Measurements from ENCODE around the gene YKT6. TPM values are rescaled to one million over a fixed set of nuclear protein-coding genes. Genes with fewer than 3 reads are reported as not detected.
A peak's percentile ranks its signal among the peaks of the same experiment; 100 is the strongest.

The YKT6 gene
- total RNA-seq, 1 donor from 2014 or later = 178 TPM

GRCh38 chr7:44236333-44236728, 35.6 kb downstream of the YKT6 start:
- H3K27ac Mint-ChIP-seq (ENCODE audit: unreplicated experiment) = peak overlapping the region; percentile 79
- TF ChIP-seq CTCF (IDR thresholded peaks at IDR 0.05; ENCODE audit: partially characterized antibody, unreplicated experiment) = no peak
- H3K4me1 Mint-ChIP-seq (ENCODE audit: low read depth, unreplicated experiment) = peaks cover 21% of the 10 kb centered on the region
- H3K4me3 Mint-ChIP-seq (ENCODE audit: unreplicated experiment) = peak overlapping the region; percentile 21
- peaks cover 10% of the 10 kb centered on the region for H3K27me3 Mint-ChIP-seq (ENCODE audit: unreplicated experiment)
- DNase-seq = peak; percentile 47
- H3K9me3 Mint-ChIP-seq (ENCODE audit: unreplicated experiment) = peaks cover 4% of the 10 kb centered on the region
- no peaks in the 10 kb centered on the region for H3K36me3 Mint-ChIP-seq (ENCODE audit: unreplicated experiment)

- Mint-ChIP-seq H3K4me3 (ENCODE audit: unreplicated experiment) (no peak overlapping the region), H3K36me3 (ENCODE audit: unreplicated experiment) (no peaks in the 10 kb centered on the region), H3K4me1 (ENCODE audit: low read depth, unreplicated experiment) (peaks cover 21% of the 10 kb centered on the region), H3K9me3 (ENCODE audit: unreplicated experiment) (peaks cover 4% of the 10 kb centered on the region), H3K27ac (ENCODE audit: unreplicated experiment) (no peak overlapping the region), H3K27me3 (ENCODE audit: unreplicated experiment) (peaks cover 10% of the 10 kb centered on the region)
- DNase-seq = no peak
- TF ChIP-seq CTCF (IDR thresholded peaks at IDR 0.05; ENCODE audit: partially characterized antibody, unreplicated experiment) = no peak
Observed at GRCh38 chr7:44237696-44238095, 36.9 kb downstream of the YKT6 start.

GRCh38 chr7:44238116-44238695, 37.4 kb downstream of the YKT6 start:
- no peak for DNase-seq
- H3K4me3 Mint-ChIP-seq (ENCODE audit: unreplicated experiment) = no peak overlapping the region
- TF ChIP-seq CTCF (IDR thresholded peaks at IDR 0.05; ENCODE audit: partially characterized antibody, unreplicated experiment) = no peak
- H3K4me1 Mint-ChIP-seq (ENCODE audit: low read depth, unreplicated experiment) = peaks cover 21% of the 10 kb centered on the region
- H3K27me3 Mint-ChIP-seq (ENCODE audit: unreplicated experiment) = peaks cover 13% of the 10 kb centered on the region
- no peak overlapping the region for H3K27ac Mint-ChIP-seq (ENCODE audit: unreplicated experiment)
- peaks cover 4% of the 10 kb centered on the region for H3K9me3 Mint-ChIP-seq (ENCODE audit: unreplicated experiment)
- no peaks in the 10 kb centered on the region for H3K36me3 Mint-ChIP-seq (ENCODE audit: unreplicated experiment)

- no peaks in the 10 kb centered on the region for H3K36me3 Mint-ChIP-seq (ENCODE audit: unreplicated experiment)
- peaks cover 4% of the 10 kb centered on the region for H3K9me3 Mint-ChIP-seq (ENCODE audit: unreplicated experiment)
- no peak for DNase-seq
- H3K4me1 Mint-ChIP-seq (ENCODE audit: low read depth, unreplicated experiment) = peaks cover 21% of the 10 kb centered on the region
- no peak overlapping the region for H3K4me3 Mint-ChIP-seq (ENCODE audit: unreplicated experiment)
- TF ChIP-seq CTCF (IDR thresholded peaks at IDR 0.05; ENCODE audit: partially characterized antibody, unreplicated experiment) = no peak
- H3K27ac Mint-ChIP-seq (ENCODE audit: unreplicated experiment) = peak overlapping the region; percentile 25
- peaks cover 13% of the 10 kb centered on the region for H3K27me3 Mint-ChIP-seq (ENCODE audit: unreplicated experiment)
Observed at GRCh38 chr7:44239361-44239760, 38.6 kb downstream of the YKT6 start.

- H3K36me3 Mint-ChIP-seq (ENCODE audit: unreplicated experiment) = no peaks in the 10 kb centered on the region
- peaks cover 20% of the 10 kb centered on the region for H3K4me1 Mint-ChIP-seq (ENCODE audit: low read depth, unreplicated experiment)
- DNase-seq = no peak
- no peak overlapping the region for H3K4me3 Mint-ChIP-seq (ENCODE audit: unreplicated experiment)
- H3K27ac Mint-ChIP-seq (ENCODE audit: unreplicated experiment) = no peak overlapping the region
- TF ChIP-seq CTCF (IDR thresholded peaks at IDR 0.05; ENCODE audit: partially characterized antibody, unreplicated experiment) = no peak
- peaks cover 13% of the 10 kb centered on the region for H3K27me3 Mint-ChIP-seq (ENCODE audit: unreplicated experiment)
- peaks cover 6% of the 10 kb centered on the region for H3K9me3 Mint-ChIP-seq (ENCODE audit: unreplicated experiment)
Observed at GRCh38 chr7:44240376-44240775, 39.6 kb downstream of the YKT6 start.

Data from glutamatergic neuron (in vitro differentiated cells).